Hypothalamus (tissue), 51 donors: ENCODE results near the gene CEP112.
A peak's percentile ranks its signal among the peaks of the same experiment; 100 is the strongest.

Source experiments
- DNase-seq, 51 donors: peaks; one replicate each; lab custom pipeline; 2025; lab: John Stamatoyannopoulos, UW

CEP112 gene

GRCh38 chr17:66191593-66192377 lies at the start of gene CEP112:
CEP112 (minus strand) TSS chr17:66192133.
- peak in 41 of 51 donors; percentile 13 to 73 (median 41) for DNase-seq

GRCh38 chr17:66240630-66241029 lies 48.7 kb upstream of the CEP112 start:
- no peak for DNase-seq

GRCh38 chr17:66240013-66240412 lies 48.1 kb upstream of the CEP112 start:
- DNase-seq: no peak

- no peak for DNase-seq
Measured at GRCh38 chr17:66235377-66235994, 43.6 kb upstream of the CEP112 start.

- DNase-seq: no peak
Measured at GRCh38 chr17:66234611-66235010, 42.7 kb upstream of the CEP112 start.

GRCh38 chr17:66233023-66233753 lies 41.3 kb upstream of the CEP112 start:
- no peak for DNase-seq

- no peak for DNase-seq
Measured at GRCh38 chr17:66230922-66231591, 39.1 kb upstream of the CEP112 start.

GRCh38 chr17:66229783-66230538 lies 38.0 kb upstream of the CEP112 start:
- DNase-seq: no peak

- no peak for DNase-seq
Measured at GRCh38 chr17:66228887-66229782, 37.2 kb upstream of the CEP112 start, which contains the start of gene APOH. APOH (minus strand) TSS chr17:66229415; CDS start chr17:66229379, 36 bp downstream.

GRCh38 chr17:66227212-66228045 lies 35.5 kb upstream of the CEP112 start:
- DNase-seq: no peak

- DNase-seq: no peak
Measured at GRCh38 chr17:66222798-66223350, 30.9 kb upstream of the CEP112 start.

GRCh38 chr17:66221755-66222530 lies 30.0 kb upstream of the CEP112 start:
- no peak for DNase-seq

GRCh38 chr17:66221343-66221742 lies 29.4 kb upstream of the CEP112 start:
- DNase-seq: no peak

GRCh38 chr17:66220079-66220835 lies 28.3 kb upstream of the CEP112 start:
- DNase-seq: no peak

GRCh38 chr17:66215529-66215911 lies 23.6 kb upstream of the CEP112 start:
- no peak for DNase-seq

- no peak for DNase-seq
Measured at GRCh38 chr17:66214884-66215528, 23.1 kb upstream of the CEP112 start.
